Measurements from ENCODE around the gene L3MBTL1.

Gene L3MBTL1

DNA sequence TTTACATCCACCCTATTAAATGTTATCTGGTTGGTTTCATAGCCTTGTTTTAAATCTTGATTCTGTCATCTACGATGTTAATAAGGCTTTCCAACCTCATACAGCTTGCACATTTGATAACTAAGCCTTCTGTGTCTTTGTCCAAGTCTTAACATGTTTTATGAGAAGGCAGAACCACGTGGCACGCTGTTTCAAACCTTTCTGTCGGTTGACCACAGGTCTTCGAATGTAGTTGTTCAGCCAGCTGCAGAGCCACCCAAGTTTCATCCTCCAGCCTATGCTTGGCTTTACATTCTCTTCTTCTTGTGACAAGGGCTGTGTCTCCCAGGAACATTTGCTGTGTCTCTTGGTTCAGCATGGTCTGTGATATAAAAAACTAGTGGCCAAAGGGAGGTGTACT, 35.6 kb downstream of the L3MBTL1 start:
- Histone ChIP-seq H3K79me2 (ENCODE audit: insufficient read depth, low read length) (no peaks in the 10 kb centered on the region), H3K9me2 (replicated peaks; ENCODE audit: low read depth, low read length) (no peaks in the 10 kb centered on the region), H3K4me1 (ENCODE audit: insufficient read depth, low read length, poor library complexity, severe bottlenecking) (no peaks in the 10 kb centered on the region), H3K9me3 (ENCODE audit: insufficient read depth, low read depth, low read length) (no peaks in the 10 kb centered on the region), H3K27me3 (ENCODE audit: insufficient read depth, low read length, poor library complexity, severe bottlenecking) (no peaks in the 10 kb centered on the region), H3K9ac (ENCODE audit: low read depth, low read length, poor library complexity, severe bottlenecking) (no peak overlapping the region), H3F3A (ENCODE audit: low read depth) (no peaks in the 10 kb centered on the region), H3K36me3 (ENCODE audit: insufficient read depth, low read length) (no peaks in the 10 kb centered on the region; the same call in 1 of the 2 replicates), H2AFZ (ENCODE audit: low read length) (no peak overlapping the region), H3K4me3 (ENCODE audit: low read length, poor library complexity, severe bottlenecking) (no peak overlapping the region), H4K20me1 (ENCODE audit: insufficient read depth, low read length, poor library complexity, severe bottlenecking) (no peaks in the 10 kb centered on the region), H3K4me2 (ENCODE audit: low read depth, low read length, poor library complexity, severe bottlenecking) (no peak overlapping the region)
- TF ChIP-seq, protein P1, sequence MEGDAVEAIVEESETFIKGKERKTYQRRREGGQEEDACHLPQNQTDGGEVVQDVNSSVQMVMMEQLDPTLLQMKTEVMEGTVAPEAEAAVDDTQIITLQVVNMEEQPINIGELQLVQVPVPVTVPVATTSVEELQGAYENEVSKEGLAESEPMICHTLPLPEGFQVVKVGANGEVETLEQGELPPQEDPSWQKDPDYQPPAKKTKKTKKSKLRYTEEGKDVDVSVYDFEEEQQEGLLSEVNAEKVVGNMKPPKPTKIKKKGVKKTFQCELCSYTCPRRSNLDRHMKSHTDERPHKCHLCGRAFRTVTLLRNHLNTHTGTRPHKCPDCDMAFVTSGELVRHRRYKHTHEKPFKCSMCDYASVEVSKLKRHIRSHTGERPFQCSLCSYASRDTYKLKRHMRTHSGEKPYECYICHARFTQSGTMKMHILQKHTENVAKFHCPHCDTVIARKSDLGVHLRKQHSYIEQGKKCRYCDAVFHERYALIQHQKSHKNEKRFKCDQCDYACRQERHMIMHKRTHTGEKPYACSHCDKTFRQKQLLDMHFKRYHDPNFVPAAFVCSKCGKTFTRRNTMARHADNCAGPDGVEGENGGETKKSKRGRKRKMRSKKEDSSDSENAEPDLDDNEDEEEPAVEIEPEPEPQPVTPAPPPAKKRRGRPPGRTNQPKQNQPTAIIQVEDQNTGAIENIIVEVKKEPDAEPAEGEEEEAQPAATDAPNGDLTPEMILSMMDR (conservative IDR thresholded peaks at IDR 0.05; ENCODE audit: low read length) = no peak
- no peak for TF ChIP-seq EZH2phosphoT487 (IDR thresholded peaks at IDR 0.05; ENCODE audit: borderline replicate concordance)

GRCh38 chr20:43544501-43544900, 37.0 kb downstream of the L3MBTL1 start:
- H3K27me3 ChIP-seq (ENCODE audit: insufficient read depth, low read length, poor library complexity, severe bottlenecking) = no peaks in the 10 kb centered on the region

DNA sequence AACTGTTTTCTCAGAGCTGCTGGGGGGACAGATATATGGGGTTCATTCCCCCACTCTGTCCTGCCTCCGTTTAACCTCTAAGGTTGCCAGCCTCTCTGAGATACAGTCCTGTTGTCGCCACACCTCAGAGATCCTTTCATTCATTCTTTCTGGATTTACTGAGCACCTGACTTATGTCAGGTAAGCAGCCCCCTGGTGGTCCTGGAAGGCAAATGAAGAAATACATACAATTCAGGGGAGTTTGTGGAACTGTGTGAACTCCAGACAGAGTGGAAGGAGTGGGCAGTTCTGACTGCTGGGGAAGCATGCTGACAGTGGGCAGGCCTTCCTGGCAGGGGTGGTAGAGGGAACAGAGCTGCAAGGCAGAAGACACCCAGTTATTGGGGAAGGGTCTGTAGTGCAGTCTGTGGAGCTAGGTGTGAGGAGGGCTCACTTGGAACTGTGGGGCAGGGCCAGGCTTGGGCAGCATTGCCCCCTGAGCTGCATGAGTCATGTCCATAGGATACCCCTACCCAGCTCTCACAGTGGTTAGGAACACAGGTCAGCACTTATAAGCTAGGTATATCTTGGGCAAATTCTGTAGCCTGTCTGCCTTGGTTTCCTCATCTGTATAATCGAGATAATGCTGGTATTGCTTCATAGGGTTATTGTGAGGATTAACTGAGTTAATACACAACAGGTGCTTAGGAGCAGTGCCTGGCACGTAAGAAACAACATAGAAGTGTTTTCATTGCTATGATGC, 38.5 kb downstream of the L3MBTL1 start:
- Histone ChIP-seq H3F3A (ENCODE audit: low read depth) (no peaks in the 10 kb centered on the region), H3K27me3 (ENCODE audit: insufficient read depth, low read length, poor library complexity, severe bottlenecking) (no peaks in the 10 kb centered on the region), H3K9me3 (ENCODE audit: insufficient read depth, low read depth, low read length) (no peaks in the 10 kb centered on the region), H3K36me3 (ENCODE audit: insufficient read depth, low read length) (no peaks in the 10 kb centered on the region), H3K4me3 (ENCODE audit: low read length, poor library complexity, severe bottlenecking) (no peak overlapping the region), H3K79me2 (ENCODE audit: insufficient read depth, low read length) (no peaks in the 10 kb centered on the region), H4K20me1 (ENCODE audit: insufficient read depth, low read length, poor library complexity, severe bottlenecking) (no peaks in the 10 kb centered on the region), H3K4me1 (ENCODE audit: insufficient read depth, low read length, poor library complexity, severe bottlenecking) (no peaks in the 10 kb centered on the region), H3K9ac (ENCODE audit: low read depth, low read length, poor library complexity, severe bottlenecking) (no peak overlapping the region), H3K4me2 (ENCODE audit: low read depth, low read length, poor library complexity, severe bottlenecking) (no peak overlapping the region), H3K9me2 (replicated peaks; ENCODE audit: low read depth, low read length) (no peaks in the 10 kb centered on the region), H2AFZ (ENCODE audit: low read length) (no peak overlapping the region)
- TF ChIP-seq, protein P1 (conservative IDR thresholded peaks at IDR 0.05; ENCODE audit: low read length) = peak; percentile 37; the same call in 1 of the 2 replicates
- no peak for TF ChIP-seq EZH2phosphoT487 (IDR thresholded peaks at IDR 0.05; ENCODE audit: borderline replicate concordance)

More at GRCh38 chr20:43544501-43544900, 37.0 kb downstream of the L3MBTL1 start:
- Histone ChIP-seq H3K9me2 (replicated peaks; ENCODE audit: low read depth, low read length) (no peaks in the 10 kb centered on the region), H3K79me2 (ENCODE audit: insufficient read depth, low read length) (no peaks in the 10 kb centered on the region), H3K4me2 (ENCODE audit: low read depth, low read length, poor library complexity, severe bottlenecking) (no peak overlapping the region), H3K9ac (ENCODE audit: low read depth, low read length, poor library complexity, severe bottlenecking) (no peak overlapping the region), H3K9me3 (ENCODE audit: insufficient read depth, low read depth, low read length) (no peaks in the 10 kb centered on the region), H2AFZ (ENCODE audit: low read length) (no peak overlapping the region), H3K4me3 (ENCODE audit: low read length, poor library complexity, severe bottlenecking) (no peak overlapping the region), H3K36me3 (ENCODE audit: insufficient read depth, low read length) (no peaks in the 10 kb centered on the region; the same call in 1 of the 2 replicates), H4K20me1 (ENCODE audit: insufficient read depth, low read length, poor library complexity, severe bottlenecking) (no peaks in the 10 kb centered on the region), H3K4me1 (ENCODE audit: insufficient read depth, low read length, poor library complexity, severe bottlenecking) (no peaks in the 10 kb centered on the region), H3F3A (ENCODE audit: low read depth) (no peaks in the 10 kb centered on the region)
- no peak for TF ChIP-seq EZH2phosphoT487 (IDR thresholded peaks at IDR 0.05; ENCODE audit: borderline replicate concordance)
- TF ChIP-seq, protein P1 (conservative IDR thresholded peaks at IDR 0.05; ENCODE audit: low read length) = no peak

Measured in Loucy (cell line).